Vagina (tissue), 2 donors: ENCODE measurements around the gene SVIL.

Experiments
- POLR2A ChIP-seq, 2 donors: fragments of 450-650 bp; IDR thresholded peaks; one replicate each; pipeline ENCODE4 v1.6.1; 2017; ENCODE audit warnings: antibody characterized with exemption in 2 of 2, mild to moderate bottlenecking in 2 of 2, moderate library complexity in 2 of 2
- POLR2AphosphoS5 ChIP-seq, 2 donors: sonication (generic); formaldehyde crosslinking; IDR thresholded peaks; one replicate each; pipeline ENCODE4 v1.9.0; 2017; ENCODE audit warnings: antibody characterized with exemption in 2 of 2, mild to moderate bottlenecking in 2 of 2, low read depth in 1 of 2; ENCODE audit not compliant: insufficient read depth in 1 of 2
- TF ChIP-seq, protein P1 (sequence below), 3 experiments: fragments of 450-650 bp in 2 of 3; fragments of 200-600 bp in 1 of 3; sonication (generic) in 1 of 3; IDR thresholded peaks; one replicate each; pipeline ENCODE4 v1.5.1; 2017 to 2019; ENCODE audit warnings: antibody characterized with exemption in 3 of 3, mild to moderate bottlenecking in 2 of 3, moderate library complexity in 2 of 3

- TF ChIP-seq, protein P1, sequence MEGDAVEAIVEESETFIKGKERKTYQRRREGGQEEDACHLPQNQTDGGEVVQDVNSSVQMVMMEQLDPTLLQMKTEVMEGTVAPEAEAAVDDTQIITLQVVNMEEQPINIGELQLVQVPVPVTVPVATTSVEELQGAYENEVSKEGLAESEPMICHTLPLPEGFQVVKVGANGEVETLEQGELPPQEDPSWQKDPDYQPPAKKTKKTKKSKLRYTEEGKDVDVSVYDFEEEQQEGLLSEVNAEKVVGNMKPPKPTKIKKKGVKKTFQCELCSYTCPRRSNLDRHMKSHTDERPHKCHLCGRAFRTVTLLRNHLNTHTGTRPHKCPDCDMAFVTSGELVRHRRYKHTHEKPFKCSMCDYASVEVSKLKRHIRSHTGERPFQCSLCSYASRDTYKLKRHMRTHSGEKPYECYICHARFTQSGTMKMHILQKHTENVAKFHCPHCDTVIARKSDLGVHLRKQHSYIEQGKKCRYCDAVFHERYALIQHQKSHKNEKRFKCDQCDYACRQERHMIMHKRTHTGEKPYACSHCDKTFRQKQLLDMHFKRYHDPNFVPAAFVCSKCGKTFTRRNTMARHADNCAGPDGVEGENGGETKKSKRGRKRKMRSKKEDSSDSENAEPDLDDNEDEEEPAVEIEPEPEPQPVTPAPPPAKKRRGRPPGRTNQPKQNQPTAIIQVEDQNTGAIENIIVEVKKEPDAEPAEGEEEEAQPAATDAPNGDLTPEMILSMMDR (IDR thresholded peaks at IDR 0.05), result no peak
- TF ChIP-seq POLR2A (IDR thresholded peaks at IDR 0.05), result no peak
- no peak for TF ChIP-seq POLR2AphosphoS5 (IDR thresholded peaks at IDR 0.05; ENCODE audit: insufficient read depth in 1 of 2, low read depth in 1 of 2)
These were observed 222.3 kb downstream of the SVIL start for GRCh38 chr10:29412485-29412884.
